Keratinocyte (primary cell): ENCODE data around the gene ABCA12. TPM values are rescaled to one million over a fixed set of nuclear protein-coding genes. Genes with fewer than 3 reads are reported as not detected.
A peak's percentile ranks its signal among the peaks of the same experiment; 100 is the strongest.

Experiments used
- DNase-seq: peaks from one replicate; pipeline ENCODE4 v3.0.0-alpha.2; 2011; ENCODE audit warnings: low read depth, missing footprints, low spot score
- FAIRE-seq: peaks from 2 replicates; lab custom pipeline; 2011; peaks lifted over from hg19 to GRCh38; lab: Jason Lieb, UNC
- H2AFZ ChIP-seq: 2 replicates; pipeline ENCODE4 v1.6.0; 2012; ENCODE audit warnings: low read length, control low read depth, inconsistent platforms; ENCODE audit not compliant: control insufficient read depth
- H3K27ac ChIP-seq: 2 replicates; pipeline ENCODE4 v1.5.1; 2011; ENCODE audit warnings: low read length; ENCODE audit not compliant: control insufficient read depth, insufficient read depth
- H3K27me3 ChIP-seq: 3 replicates; pipeline ENCODE4 v1.6.0; 2011; ENCODE audit warnings: low read length; ENCODE audit not compliant: control insufficient read depth, insufficient read depth; ENCODE audit errors: extremely low read depth
- H3K36me3 ChIP-seq, 2 experiments: 2 replicates in 1 of 2; 3 replicates in 1 of 2; pipeline ENCODE4 v1.5.1; 2011; ENCODE audit warnings: low read length in 2 of 2, mild to moderate bottlenecking in 1 of 2; ENCODE audit not compliant: control insufficient read depth in 2 of 2, insufficient read depth in 2 of 2; ENCODE audit errors: extremely low read depth in 1 of 2
- H3K4me1 ChIP-seq: 3 replicates; pipeline ENCODE4 v1.5.1; 2011; ENCODE audit warnings: low read length; ENCODE audit not compliant: control insufficient read depth, insufficient read depth; ENCODE audit errors: extremely low read depth
- H3K4me2 ChIP-seq: 3 replicates; pipeline ENCODE4 v1.6.0; 2011; ENCODE audit warnings: low read depth, low read length; ENCODE audit not compliant: control insufficient read depth, insufficient read depth; ENCODE audit errors: extremely low read depth
- H3K4me3 ChIP-seq, 3 experiments: fragments of 200-600 bp in 1 of 3; sonication (generic) in 1 of 3; 2 replicates in 2 of 3; 3 replicates in 1 of 3; pipeline ENCODE4 v1.5.1; 2011 to 2016; ENCODE audit warnings: low read length in 3 of 3, mild to moderate bottlenecking in 3 of 3, control low read depth in 2 of 3, inconsistent platforms in 1 of 3, low read depth in 1 of 3, mixed read lengths in 1 of 3, mixed run types in 1 of 3, moderate library complexity in 1 of 3; ENCODE audit not compliant: control insufficient read depth in 2 of 3, insufficient read depth in 2 of 3; ENCODE audit errors: extremely low read depth in 1 of 3
- H3K79me2 ChIP-seq: 2 replicates; pipeline ENCODE4 v1.6.0; 2012; ENCODE audit warnings: low read length; ENCODE audit not compliant: control insufficient read depth, insufficient read depth
- H3K9ac ChIP-seq: 3 replicates; pipeline ENCODE4 v1.6.0; 2011; ENCODE audit warnings: low read length; ENCODE audit not compliant: control insufficient read depth, insufficient read depth; ENCODE audit errors: extremely low read depth
- H3K9me1 ChIP-seq: 3 replicates; pipeline ENCODE4 v1.6.0; 2011; ENCODE audit warnings: low read length; ENCODE audit not compliant: control insufficient read depth, insufficient read depth; ENCODE audit errors: extremely low read depth
- H3K9me3 ChIP-seq: 2 replicates; pipeline ENCODE4 v1.5.1; 2012; ENCODE audit warnings: low read depth, low read length; ENCODE audit not compliant: control insufficient read depth
- H4K20me1 ChIP-seq: 3 replicates; pipeline ENCODE4 v1.6.0; 2011; ENCODE audit warnings: low read length; ENCODE audit not compliant: control insufficient read depth, insufficient read depth; ENCODE audit errors: extremely low read depth
- CTCF ChIP-seq, 3 experiments: IDR thresholded peaks in 1 of 3; conservative IDR thresholded peaks in 1 of 3; optimal IDR thresholded peaks in 1 of 3; 2 replicates in 2 of 3; 3 replicates in 1 of 3; pipeline versions ENCODE3 to v1.5.1; 2011; ENCODE audit warnings: low read length in 3 of 3, mild to moderate bottlenecking in 3 of 3, moderate library complexity in 2 of 3, control low read depth in 1 of 3, inconsistent platforms in 1 of 3; ENCODE audit not compliant: insufficient read depth in 2 of 3; ENCODE audit errors: extremely low read depth in 1 of 3
- EZH2 ChIP-seq: IDR thresholded peaks from one replicate; pipeline ENCODE4 v1.6.1; 2012; ENCODE audit warnings: inconsistent platforms, mild to moderate bottlenecking, low read length, moderate library complexity
- dilution Hi-C: fragments of 300-500 bp; cut with MboI; formaldehyde crosslinking; loops from one replicate; pipeline ENCODE4 v1.7.0; 2020; ENCODE audit warnings: low sequenced_read_pairs; ENCODE audit not compliant: extremely low pct_ligation_motif_present
- polyA plus RNA-seq, 5 experiments: library from polyadenylated mRNA; depleted of rRNA in 3 of 5; stranded (reverse) in 3 of 5; stranded (forward) in 1 of 5; unstranded in 1 of 5; fragments of >200 nt; gene quantifications; 1 replicate in 1 of 5; 2 replicates in 3 of 5; 3 replicates in 1 of 5; pipeline versions ENCODE4 v1.2.1 to v1.2.3, GENCODE V29; 2011 to 2012; ENCODE audit warnings: missing spikeins in 2 of 5, low read depth in 1 of 5, low replicate concordance in 1 of 5

ABCA12 gene
- polyA plus RNA-seq, 1 donor (not counting 4 experiments of a cell fraction or from before 2014, with no cell fraction given), result 10.9 TPM

DNA sequence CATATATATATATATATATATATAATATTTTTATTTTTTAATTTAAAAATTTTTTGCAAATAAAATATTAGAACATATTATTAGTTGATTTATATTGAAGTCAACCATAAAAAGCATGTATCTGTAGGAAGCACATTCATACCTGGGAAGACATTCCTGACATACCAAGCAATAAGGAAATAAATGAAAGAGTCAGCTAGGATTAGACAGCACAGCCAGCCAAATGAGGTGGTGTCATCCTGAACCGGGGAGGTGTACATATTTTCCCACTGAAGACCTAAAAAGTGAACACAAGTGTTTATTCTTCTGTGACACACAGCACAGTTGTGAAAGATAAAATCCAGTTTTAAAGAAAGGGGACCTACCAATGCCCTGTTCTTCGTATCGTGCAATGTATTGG, 149.2 kb downstream of the ABCA12 start:
- Histone ChIP-seq H3K4me1 (peaks cover 3% of the 10 kb centered on the region), H3K79me2 (no peaks in the 10 kb centered on the region), H4K20me1 (no peaks in the 10 kb centered on the region), H3K36me3 (no peaks in the 10 kb centered on the region), H3K27ac (no peak overlapping the region), H3K9ac (no peak overlapping the region), H3K4me2 (no peak overlapping the region), H3K9me3 (no peaks in the 10 kb centered on the region), H2AFZ (no peak overlapping the region), H3K27me3 (no peaks in the 10 kb centered on the region), H3K9me1 (no peaks in the 10 kb centered on the region), H3K4me3 (no peak overlapping the region)
- TF ChIP-seq EZH2, result no peak
- TF ChIP-seq CTCF (optimal IDR thresholded peaks at IDR 0.05 in 1 of 3, IDR thresholded peaks at IDR 0.05 in 1 of 3, conservative IDR thresholded peaks at IDR 0.05 in 1 of 3; ENCODE audit: extremely low read depth in 1 of 3, insufficient read depth in 2 of 3, low read length in 3 of 3), result no peak
- FAIRE-seq (peak; percentile 39), DNase-seq (no peak)
- dilution Hi-C loops, result no loop called here

DNA sequence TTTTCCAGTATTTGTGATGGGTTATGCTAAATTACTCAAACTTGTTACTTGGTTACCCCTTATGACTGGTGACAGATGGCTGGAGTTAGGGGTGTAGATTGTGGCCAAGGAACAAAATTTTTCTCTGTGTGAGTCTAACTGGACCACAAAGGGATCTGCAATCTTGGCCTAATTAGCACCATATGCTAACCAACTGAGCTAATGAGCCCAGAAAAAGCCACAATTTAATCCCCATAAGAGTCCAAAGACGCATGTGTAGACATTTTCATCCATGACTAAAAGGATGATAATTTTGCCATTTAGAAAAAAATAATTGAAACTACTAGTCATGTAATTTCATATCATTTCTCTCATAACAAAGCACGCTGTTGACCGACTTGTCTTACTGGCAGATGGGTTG, 151.2 kb downstream of the ABCA12 start:
- TF ChIP-seq CTCF (optimal IDR thresholded peaks at IDR 0.05 in 1 of 3, IDR thresholded peaks at IDR 0.05 in 1 of 3, conservative IDR thresholded peaks at IDR 0.05 in 1 of 3; ENCODE audit: extremely low read depth in 1 of 3, insufficient read depth in 2 of 3, low read length in 3 of 3), result no peak
- TF ChIP-seq EZH2, result no peak
- Histone ChIP-seq H3K36me3 (no peaks in the 10 kb centered on the region), H4K20me1 (no peaks in the 10 kb centered on the region), H3K4me2 (no peak overlapping the region), H3K79me2 (no peaks in the 10 kb centered on the region), H3K9me1 (no peaks in the 10 kb centered on the region), H3K9me3 (no peaks in the 10 kb centered on the region), H3K4me1 (peaks cover 3% of the 10 kb centered on the region), H3K4me3 (no peak overlapping the region), H3K27ac (no peak overlapping the region), H3K9ac (no peak overlapping the region), H2AFZ (no peak overlapping the region), H3K27me3 (no peaks in the 10 kb centered on the region)
- FAIRE-seq, result no peak
- no peak for DNase-seq
- dilution Hi-C loops, result no loop called here
